ENCODE data around the gene RSAD1. TPM values are rescaled to one million over a fixed set of nuclear protein-coding genes. Genes with fewer than 3 reads are reported as not detected.

The RSAD1 gene
- total RNA-seq, 1 donor from 2014 or later, result 9.7 TPM

DNA sequence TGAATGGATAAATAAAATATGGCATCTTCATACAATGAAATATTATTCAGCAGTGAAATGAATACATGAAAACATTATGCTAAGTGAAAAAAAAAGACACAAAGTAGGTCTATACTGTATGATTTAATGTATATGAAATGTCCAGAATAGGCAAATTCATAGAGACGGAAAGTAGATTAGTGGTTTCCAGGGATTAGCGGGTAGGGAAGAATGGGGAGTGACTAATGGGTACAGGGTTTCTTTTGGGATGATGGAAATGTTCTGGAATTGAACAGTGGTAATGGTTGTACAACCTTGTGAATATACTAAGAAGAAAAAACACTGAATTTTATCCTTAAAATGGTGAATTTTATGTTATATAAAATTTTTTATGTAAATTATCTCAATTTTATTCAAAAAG, 21.1 kb downstream of the RSAD1 start:
- H3K4me2 ChIP-seq, result no peak overlapping the region
- H3K4me1 ChIP-seq, result peaks cover 8% of the 10 kb centered on the region
- H4K20me1 ChIP-seq (ENCODE audit: low read depth), result no peaks in the 10 kb centered on the region
- peaks cover 5% of the 10 kb centered on the region for H3F3A ChIP-seq (ENCODE audit: low read depth)
- Mint-ChIP-seq H3K27ac (no peak overlapping the region), H3K9me3 (no peaks in the 10 kb centered on the region), H3K4me3 (no peak overlapping the region), H3K36me3 (no peaks in the 10 kb centered on the region), H3K4me1 (peaks cover 24% of the 10 kb centered on the region), H3K27me3 (ENCODE audit: insufficient read depth, low read depth) (peaks cover 15% of the 10 kb centered on the region)
- H3K27me3 ChIP-seq, result no peaks in the 10 kb centered on the region
- no peak overlapping the region for H2AFZ ChIP-seq (replicated peaks)
- H3K9ac ChIP-seq, result no peak overlapping the region
- H3K9me3 ChIP-seq (ENCODE audit: low read depth), result no peaks in the 10 kb centered on the region
- no peak overlapping the region for H3K4me3 ChIP-seq
- H3K27ac ChIP-seq, result no peak overlapping the region
- TF ChIP-seq, protein P1, sequence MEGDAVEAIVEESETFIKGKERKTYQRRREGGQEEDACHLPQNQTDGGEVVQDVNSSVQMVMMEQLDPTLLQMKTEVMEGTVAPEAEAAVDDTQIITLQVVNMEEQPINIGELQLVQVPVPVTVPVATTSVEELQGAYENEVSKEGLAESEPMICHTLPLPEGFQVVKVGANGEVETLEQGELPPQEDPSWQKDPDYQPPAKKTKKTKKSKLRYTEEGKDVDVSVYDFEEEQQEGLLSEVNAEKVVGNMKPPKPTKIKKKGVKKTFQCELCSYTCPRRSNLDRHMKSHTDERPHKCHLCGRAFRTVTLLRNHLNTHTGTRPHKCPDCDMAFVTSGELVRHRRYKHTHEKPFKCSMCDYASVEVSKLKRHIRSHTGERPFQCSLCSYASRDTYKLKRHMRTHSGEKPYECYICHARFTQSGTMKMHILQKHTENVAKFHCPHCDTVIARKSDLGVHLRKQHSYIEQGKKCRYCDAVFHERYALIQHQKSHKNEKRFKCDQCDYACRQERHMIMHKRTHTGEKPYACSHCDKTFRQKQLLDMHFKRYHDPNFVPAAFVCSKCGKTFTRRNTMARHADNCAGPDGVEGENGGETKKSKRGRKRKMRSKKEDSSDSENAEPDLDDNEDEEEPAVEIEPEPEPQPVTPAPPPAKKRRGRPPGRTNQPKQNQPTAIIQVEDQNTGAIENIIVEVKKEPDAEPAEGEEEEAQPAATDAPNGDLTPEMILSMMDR (IDR thresholded peaks at IDR 0.05), result no peak
- TF ChIP-seq EZH2 (IDR thresholded peaks at IDR 0.05), result no peak
- no peak for TF ChIP-seq EZH2phosphoT487 (IDR thresholded peaks at IDR 0.05)
- no peaks in the 10 kb centered on the region for H3K79me2 ChIP-seq (ENCODE audit: low read depth)
- DNase-seq (ENCODE audit: low spot score), result no peak
- no peaks in the 10 kb centered on the region for H3K36me3 ChIP-seq

DNA sequence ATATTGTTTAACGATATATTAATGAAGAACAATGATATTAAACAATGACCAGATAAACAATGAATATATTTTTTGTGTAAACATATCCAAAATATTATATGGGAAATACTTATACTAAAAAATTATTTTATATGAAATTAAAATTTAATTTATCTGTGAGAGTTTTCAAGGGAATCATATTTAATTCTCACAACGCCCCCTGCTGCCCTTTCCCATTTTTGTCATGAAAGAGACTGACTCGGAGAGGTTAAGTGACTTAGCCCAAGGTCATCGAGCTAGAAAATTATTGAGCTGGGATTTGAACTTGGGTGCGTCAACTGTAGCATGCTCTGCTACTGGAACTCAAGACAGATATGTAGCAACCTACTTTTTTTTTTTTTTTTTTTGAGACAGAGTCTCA, 22.4 kb downstream of the RSAD1 start:
- Histone ChIP-seq H3K4me2 (no peak overlapping the region), H3K4me1 (peaks cover 8% of the 10 kb centered on the region), H3K9me3 (ENCODE audit: low read depth) (no peaks in the 10 kb centered on the region), H2AFZ (replicated peaks) (no peak overlapping the region), H4K20me1 (ENCODE audit: low read depth) (no peaks in the 10 kb centered on the region), H3K27me3 (no peaks in the 10 kb centered on the region), H3K27ac (no peak overlapping the region), H3K4me3 (no peak overlapping the region), H3K79me2 (ENCODE audit: low read depth) (no peaks in the 10 kb centered on the region), H3K36me3 (no peaks in the 10 kb centered on the region), H3F3A (ENCODE audit: low read depth) (peaks cover 9% of the 10 kb centered on the region), H3K9ac (no peak overlapping the region)
- peaks cover 13% of the 10 kb centered on the region for H3K27me3 Mint-ChIP-seq (ENCODE audit: insufficient read depth, low read depth)
- no peaks in the 10 kb centered on the region for H3K36me3 Mint-ChIP-seq
- H3K27ac Mint-ChIP-seq, result no peak overlapping the region
- TF ChIP-seq, protein P1 (IDR thresholded peaks at IDR 0.05), result peak; percentile 53
- TF ChIP-seq EZH2phosphoT487 (IDR thresholded peaks at IDR 0.05), result no peak
- H3K4me1 Mint-ChIP-seq, result peaks cover 28% of the 10 kb centered on the region
- H3K9me3 Mint-ChIP-seq, result no peaks in the 10 kb centered on the region
- H3K4me3 Mint-ChIP-seq, result no peak overlapping the region
- no peak for DNase-seq (ENCODE audit: low spot score)

DNA sequence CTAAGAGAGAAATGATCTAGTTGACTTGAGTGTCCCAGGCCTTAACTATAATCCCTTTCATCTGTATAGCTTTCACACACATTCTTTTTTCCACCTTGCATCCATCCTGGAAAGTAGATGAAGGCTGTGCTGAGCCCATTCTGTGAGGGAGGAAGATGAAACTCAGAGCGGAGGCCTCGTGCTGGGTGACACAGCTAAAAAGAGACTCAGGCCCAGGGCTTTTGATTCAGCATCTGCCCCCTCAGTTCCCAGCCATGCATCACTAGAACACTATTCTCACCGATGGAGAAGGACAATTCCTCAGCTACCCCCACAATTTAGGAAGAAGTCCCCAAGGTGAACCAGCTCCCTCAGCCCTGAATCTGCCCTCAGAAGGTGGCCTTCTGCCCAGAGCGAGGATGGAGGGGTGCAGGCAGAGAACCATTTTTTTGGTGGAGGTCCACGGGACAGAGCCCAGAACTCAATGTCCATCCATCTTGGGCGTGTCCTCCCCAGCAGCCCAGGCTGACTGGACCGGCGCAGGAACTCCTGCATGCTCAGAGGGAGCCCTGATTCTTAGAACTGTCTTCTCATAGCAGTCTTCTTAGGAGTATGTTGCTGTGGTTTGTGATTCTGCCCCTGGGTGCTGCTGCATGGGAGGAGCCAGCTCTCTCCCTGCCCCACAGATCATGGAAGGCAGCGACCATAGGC, 23.8 kb downstream of the RSAD1 start:
- Histone ChIP-seq H3K9me3 (ENCODE audit: low read depth) (no peaks in the 10 kb centered on the region), H4K20me1 (ENCODE audit: low read depth) (no peaks in the 10 kb centered on the region), H3F3A (ENCODE audit: low read depth) (peaks cover 13% of the 10 kb centered on the region), H3K4me3 (no peak overlapping the region), H3K4me2 (no peak overlapping the region), H3K36me3 (no peaks in the 10 kb centered on the region), H3K79me2 (ENCODE audit: low read depth) (no peaks in the 10 kb centered on the region), H3K27ac (no peak overlapping the region), H3K4me1 (peaks cover 8% of the 10 kb centered on the region), H3K9ac (no peak overlapping the region), H2AFZ (replicated peaks) (no peak overlapping the region), H3K27me3 (no peaks in the 10 kb centered on the region)
- H3K9me3 Mint-ChIP-seq, result no peaks in the 10 kb centered on the region
- no peak overlapping the region for H3K27ac Mint-ChIP-seq
- no peaks in the 10 kb centered on the region for H3K36me3 Mint-ChIP-seq
- H3K4me3 Mint-ChIP-seq, result no peak overlapping the region
- TF ChIP-seq, protein P1 (IDR thresholded peaks at IDR 0.05), result no peak
- TF ChIP-seq EZH2phosphoT487 (IDR thresholded peaks at IDR 0.05) (no peak), EZH2 (IDR thresholded peaks at IDR 0.05) (no peak)
- H3K27me3 Mint-ChIP-seq (ENCODE audit: insufficient read depth, low read depth), result peaks cover 17% of the 10 kb centered on the region
- no peak for DNase-seq (ENCODE audit: low spot score)
- H3K4me1 Mint-ChIP-seq, result peaks cover 31% of the 10 kb centered on the region

All from neural progenitor cell (in vitro differentiated cells).